D721Med (cell line): ENCODE data around the gene PTEN.
"Not testable (repeated sequence)": the region's sequence is repeated elsewhere in the genome, so short reads cannot be mapped to it uniquely, and the experiment has no call there.

ENCODE experiments used
- DNase-seq: peaks from one replicate; pipeline ENCODE4 v3.0.0; 2011; ENCODE audit warnings: low spot score; ENCODE audit not compliant: insufficient read length
- FAIRE-seq: peaks from 2 replicates; lab custom pipeline; 2011; peaks lifted over from hg19 to GRCh38; lab: Jason Lieb, UNC
- CTCF ChIP-seq: IDR thresholded peaks from 2 replicates; pipeline ENCODE4 v1.5.1; 2012; ENCODE audit warnings: mild to moderate bottlenecking, control low read depth; ENCODE audit not compliant: insufficient read depth; ENCODE audit errors: missing control alignments

Gene PTEN

GRCh38 chr10:87861566-87861952 is 1.9 kb upstream of the PTEN start:
- FAIRE-seq (no peak), DNase-seq (no peak)
- TF ChIP-seq CTCF = no peak

GRCh38 chr10:87861953-87862678 is 1.3 kb upstream of the PTEN start:
- FAIRE-seq (no peak), DNase-seq (peak; percentile 51)
- TF ChIP-seq CTCF = no peak

GRCh38 chr10:87862679-87863052 is 759 bp upstream of the PTEN start:
- TF ChIP-seq CTCF = no peak
- no peak for FAIRE-seq
- no peak for DNase-seq

- DNase-seq, FAIRE-seq: not testable (repeated sequence)
Observed at GRCh38 chr10:87863951-87864495, 598 bp downstream of the PTEN start.

- TF ChIP-seq CTCF = no peak
- DNase-seq (no peak), FAIRE-seq (no peak)
Observed at GRCh38 chr10:87864496-87865059, 1.2 kb downstream of the PTEN start.

GRCh38 chr10:87865241-87865881 is 1.9 kb downstream of the PTEN start:
- TF ChIP-seq CTCF = no peak
- DNase-seq (no peak), FAIRE-seq (no peak)

- FAIRE-seq = no peak
- DNase-seq = no peak
Observed at GRCh38 chr10:87866412-87866974, 3.1 kb downstream of the PTEN start.

More at GRCh38 chr10:87866412-87866974, 3.1 kb downstream of the PTEN start:
- TF ChIP-seq CTCF = no peak
